Stomach smooth muscle (tissue), 2 donors: ENCODE results near the gene VPS26B.

Source experiments
- H3K27ac ChIP-seq: one replicate; pipeline ENCODE4 v1.7.0; 2013; ENCODE audit warnings: mild to moderate bottlenecking, low read length, inconsistent platforms
- H3K27me3 ChIP-seq, 2 donors: one replicate each; pipeline ENCODE4 v1.7.0; 2013; ENCODE audit warnings: low read length in 2 of 2; ENCODE audit not compliant: insufficient read depth in 2 of 2, control insufficient read depth in 1 of 2
- H3K36me3 ChIP-seq, 2 donors: one replicate each; pipeline ENCODE4 v1.7.0; 2013; ENCODE audit warnings: low read length in 2 of 2; ENCODE audit not compliant: control insufficient read depth in 2 of 2, insufficient read depth in 2 of 2
- H3K4me1 ChIP-seq: one replicate; pipeline ENCODE4 v1.7.0; 2013; ENCODE audit warnings: low read length; ENCODE audit not compliant: control insufficient read depth, insufficient read depth
- H3K4me3 ChIP-seq, 2 donors: one replicate each; pipeline ENCODE4 v1.7.0; 2013; ENCODE audit warnings: low read length in 2 of 2
- H3K9ac ChIP-seq, 2 donors: one replicate each; pipeline ENCODE4 v1.7.0; 2013; ENCODE audit warnings: low read length in 2 of 2, mild to moderate bottlenecking in 1 of 2
- H3K9me3 ChIP-seq, 2 donors: one replicate each; pipeline ENCODE4 v1.7.0; 2013; ENCODE audit warnings: low read length in 2 of 2; ENCODE audit not compliant: control insufficient read depth in 2 of 2
- donor health status: healthy.
- donor health status: Pancreatic carcinoma.

The VPS26B gene

GRCh38 chr11:134293119-134294113 is 68.9 kb downstream of the VPS26B start:
- no peaks in the 10 kb centered on the region for H3K9me3 ChIP-seq
- H3K27me3 ChIP-seq, result no peaks in the 10 kb centered on the region
- no peaks in the 10 kb centered on the region for H3K36me3 ChIP-seq

GRCh38 chr11:134294664-134295063 is 70.2 kb downstream of the VPS26B start:
- Histone ChIP-seq H3K27me3 (no peaks in the 10 kb centered on the region), H3K4me1 (no peaks in the 10 kb centered on the region), H3K9ac (no peak overlapping the region), H3K27ac (no peak overlapping the region), H3K36me3 (no peaks in the 10 kb centered on the region), H3K9me3 (no peaks in the 10 kb centered on the region), H3K4me3 (no peak overlapping the region)

More at GRCh38 chr11:134293119-134294113, 68.9 kb downstream of the VPS26B start:
- no peak overlapping the region for H3K9ac ChIP-seq
- no peak overlapping the region for H3K27ac ChIP-seq
- H3K4me1 ChIP-seq, result no peaks in the 10 kb centered on the region
- H3K4me3 ChIP-seq, result no peak overlapping the region
